ENCODE data around the gene TMEM97. TPM values are rescaled to one million over a fixed set of nuclear protein-coding genes. Genes with fewer than 3 reads are reported as not detected.

Gene TMEM97
- total RNA-seq, 4 donors from 2014 or later, result 4.5 to 9.2 (median 7.2) TPM

GRCh38 chr17:28370744-28371103 lies 51.7 kb downstream of the TMEM97 start:
- Histone ChIP-seq H3K4me3 (peak overlapping the region in 1 of 2 donors; percentile 72), H3K4me1 (peaks cover 0 to 36% (median 13%) of the 10 kb centered on the region in 3 donors)
- ATAC-seq, result no peak

GRCh38 chr17:28371245-28372202 lies 52.5 kb downstream of the TMEM97 start, which contains the start of gene SARM1:
TSS of gene SARM1 (plus strand) at chr17:28371694. CDS start at chr17:28372033, 339 bp downstream.
- peak within 1 kb of the TSS; percentile 29 to 85 (median 84) for H3K27ac ChIP-seq
- H3K4me3 ChIP-seq, result peak within 1 kb of the TSS; percentile 41 to 72
- peaks cover 0 to 11% of the 10 kb centered on the region in 2 donors for H3K36me3 ChIP-seq
- peak; percentile 90 for ATAC-seq
- peaks cover 0 to 36% (median 13%) of the 10 kb centered on the region in 3 donors for H3K4me1 ChIP-seq
- no peaks in the 10 kb centered on the region for H3K27me3 ChIP-seq
- no peaks in the 10 kb centered on the region for H3K9me3 ChIP-seq
- TF ChIP-seq POLR2AphosphoS5 (IDR thresholded peaks at IDR 0.05), result peak; percentile 14
- no peak for TF ChIP-seq EP300 (IDR thresholded peaks at IDR 0.05)
- no peak for TF ChIP-seq POLR2A (IDR thresholded peaks at IDR 0.05)
- TF ChIP-seq CTCF (IDR thresholded peaks at IDR 0.05), result no peak
- WGBS, 2 donors (ENCODE audit: low coverage in 1 of 2), result 1% methylated on average over 22 to 24 of the region's 80 CpGs

More at GRCh38 chr17:28370744-28371103, 51.7 kb downstream of the TMEM97 start:
- Histone ChIP-seq H3K27me3 (no peaks in the 10 kb centered on the region), H3K36me3 (peaks cover 0 to 14% of the 10 kb centered on the region in 2 donors), H3K9me3 (no peaks in the 10 kb centered on the region), H3K27ac (peak overlapping the region; percentile 29 to 85 (median 84))
- TF ChIP-seq EP300 (IDR thresholded peaks at IDR 0.05) (no peak), POLR2AphosphoS5 (IDR thresholded peaks at IDR 0.05) (no peak), POLR2A (IDR thresholded peaks at IDR 0.05) (no peak)
- WGBS, 2 donors (ENCODE audit: low coverage in 1 of 2), result 83% methylated on average over 1 of the region's 1 CpG; no CpG with 5 or more reads in 1 of the 2 donors

- peak overlapping the region in 3 of 4 donors; percentile 83 to 85 (median 84) for H3K27ac ChIP-seq
- TF ChIP-seq POLR2AphosphoS5 (IDR thresholded peaks at IDR 0.05) (no peak), EP300 (IDR thresholded peaks at IDR 0.05) (no peak), CTCF (IDR thresholded peaks at IDR 0.05) (peak in 1 of 4 experiments; percentile 8)
- WGBS, 2 donors (ENCODE audit: low coverage in 1 of 2), result 22 to 38% methylated on average over 1 to 12 of the region's 53 CpGs
- H3K27me3 ChIP-seq, result no peaks in the 10 kb centered on the region
- no peaks in the 10 kb centered on the region for H3K9me3 ChIP-seq
- H3K4me3 ChIP-seq, result peak overlapping the region; percentile 41 to 72
- peaks cover 0 to 36% (median 13%) of the 10 kb centered on the region in 3 donors for H3K4me1 ChIP-seq
- H3K36me3 ChIP-seq, result peaks cover 0 to 9% of the 10 kb centered on the region in 2 donors
- peak; percentile 10 for ATAC-seq
Measured at GRCh38 chr17:28372203-28372944, 53.4 kb downstream of the TMEM97 start.

GRCh38 chr17:28372945-28373274 lies 53.9 kb downstream of the TMEM97 start:
- peak overlapping the region in 1 of 2 donors; percentile 72 for H3K4me3 ChIP-seq
- WGBS, 2 donors (ENCODE audit: low coverage in 1 of 2), result 56 to 67% methylated on average over 1 to 3 of the region's 6 CpGs
- H3K4me1 ChIP-seq, result peaks cover 0 to 36% (median 13%) of the 10 kb centered on the region in 3 donors
- H3K36me3 ChIP-seq, result peaks cover 0 to 9% of the 10 kb centered on the region in 2 donors
- ATAC-seq, result no peak
- H3K27ac ChIP-seq, result peak overlapping the region in 2 of 4 donors; percentile 83 to 84
- no peaks in the 10 kb centered on the region for H3K27me3 ChIP-seq
- no peak for TF ChIP-seq POLR2AphosphoS5 (IDR thresholded peaks at IDR 0.05)
- TF ChIP-seq CTCF (IDR thresholded peaks at IDR 0.05), result no peak
- TF ChIP-seq EP300 (IDR thresholded peaks at IDR 0.05), result no peak
- no peak for TF ChIP-seq POLR2A (IDR thresholded peaks at IDR 0.05)
- H3K9me3 ChIP-seq, result no peaks in the 10 kb centered on the region

Other genes starting within 250 kb of the TMEM97 start
- gene IFT20, start 16.3 kb downstream of the TMEM97 start, total RNA-seq, result 10 to 100 TPM; 34.1 to 56.5 (median 51.4) TPM
- gene TNFAIP1, start 16.6 kb downstream of the TMEM97 start, total RNA-seq, result 10 to 100 TPM; 19.1 to 53.2 (median 30.4) TPM
- 100 to 1,000 TPM in 1 of 4 donors, 10 to 100 TPM in 3; 71.1 to 108 (median 77.8) TPM for gene POLDIP2, start 38.3 kb downstream of the TMEM97 start, total RNA-seq
- not detected for gene SEBOX, start 46.0 kb downstream of the TMEM97 start, total RNA-seq
- gene VTN, start 51.1 kb downstream of the TMEM97 start, total RNA-seq, result under 1 TPM in 3 of 4 donors, not detected in 1; 0.27 to 0.47 (median 0.27) TPM
- gene SARM1, start 52.5 kb downstream of the TMEM97 start, total RNA-seq, result 10 to 100 TPM in 3 of 4 donors, 1 to 10 TPM in 1; 9.0 to 26.2 (median 20.6) TPM
- gene SLC46A1, start 87.0 kb downstream of the TMEM97 start, total RNA-seq, result 1 to 10 TPM; 7.9 to 9.7 (median 8.4) TPM
- gene SLC13A2, start 154.4 kb downstream of the TMEM97 start, total RNA-seq, result under 1 TPM in 1 of 4 donors, not detected in 3; 0.37 TPM
- under 1 TPM in 1 of 4 donors, not detected in 3; 0.15 TPM for gene FOXN1, start 187.1 kb downstream of the TMEM97 start, total RNA-seq
- 10 to 100 TPM; 17.5 to 28.7 (median 20.3) TPM for gene UNC119, start 233.4 kb downstream of the TMEM97 start, total RNA-seq